ENCODE measurements around the gene NFKBIA. TPM values are rescaled to one million over a fixed set of nuclear protein-coding genes. Genes with fewer than 3 reads are reported as not detected.

Gene NFKBIA
- total RNA-seq, 3 donors from 2014 or later: 134 to 180 (median 153) TPM

- DNase-seq: no peak
- Histone ChIP-seq H3K36me3 (ENCODE audit: low read depth) (no peaks in the 10 kb centered on the region), H3K9me3 (peaks cover 11% of the 10 kb centered on the region), H3K4me1 (ENCODE audit: low read depth) (no peaks in the 10 kb centered on the region), H3K4me3 (no peak overlapping the region)
- TF ChIP-seq CTCF (IDR thresholded peaks at IDR 0.05): no peak
- intact Hi-C loops (cut with DNase I, micrococcal nuclease): no loop called here
- ATAC-seq: no peak
Observed at GRCh38 chr14:35367056-35367372, 37.5 kb downstream of the NFKBIA start.

GRCh38 chr14:35366521-35366976 lies 38.0 kb downstream of the NFKBIA start:
- DNase-seq: no peak
- Histone ChIP-seq H3K4me3 (no peak overlapping the region), H3K4me1 (ENCODE audit: low read depth) (no peaks in the 10 kb centered on the region), H3K36me3 (ENCODE audit: low read depth) (no peaks in the 10 kb centered on the region), H3K9me3 (peaks cover 9% of the 10 kb centered on the region)
- TF ChIP-seq CTCF (IDR thresholded peaks at IDR 0.05): no peak
- ATAC-seq: no peak
- intact Hi-C loops (cut with DNase I, micrococcal nuclease): no loop called here

GRCh38 chr14:35366056-35366451 lies 38.5 kb downstream of the NFKBIA start:
- Histone ChIP-seq H3K9me3 (peaks cover 4% of the 10 kb centered on the region), H3K36me3 (ENCODE audit: low read depth) (no peaks in the 10 kb centered on the region), H3K4me3 (no peak overlapping the region), H3K4me1 (ENCODE audit: low read depth) (no peaks in the 10 kb centered on the region)
- DNase-seq (peak in 1 of 3 donors; percentile 70), ATAC-seq (peak; percentile 36)
- intact Hi-C loops (cut with DNase I, micrococcal nuclease): no loop called here
- TF ChIP-seq CTCF (IDR thresholded peaks at IDR 0.05): no peak

- no peaks in the 10 kb centered on the region for H3K36me3 ChIP-seq (ENCODE audit: low read depth)
- H3K4me3 ChIP-seq: no peak overlapping the region
- H3K9me3 ChIP-seq: no peaks in the 10 kb centered on the region
- intact Hi-C loops (cut with DNase I, micrococcal nuclease): no loop called here
- peak; percentile 92 for ATAC-seq
- no peaks in the 10 kb centered on the region for H3K4me1 ChIP-seq (ENCODE audit: low read depth)
- peak in 2 of 3 donors; percentile 50 to 79 for DNase-seq
- no peak for TF ChIP-seq CTCF (IDR thresholded peaks at IDR 0.05)
Observed at GRCh38 chr14:35365130-35366055, 39.2 kb downstream of the NFKBIA start.

DNA sequence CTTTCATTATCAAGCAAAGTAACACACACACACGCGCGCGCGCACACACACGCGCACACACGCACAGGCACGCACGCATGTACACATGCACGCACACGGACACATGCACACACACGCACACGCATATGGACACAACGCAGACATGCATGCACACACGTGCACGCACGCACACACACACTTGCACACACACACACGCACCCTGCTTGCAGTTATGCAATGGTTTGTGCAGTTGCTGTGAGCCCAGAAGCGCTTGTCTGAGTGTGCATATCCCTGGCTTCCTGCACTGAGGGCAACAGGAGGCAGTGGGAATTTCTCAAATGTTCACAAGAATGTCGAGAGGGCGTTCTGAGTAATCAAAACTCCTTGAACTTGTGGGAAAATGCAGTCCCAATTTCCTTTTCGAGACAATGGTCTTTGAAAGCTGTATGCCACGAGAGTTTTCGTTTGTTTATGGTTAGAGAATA lies 41.6 kb downstream of the NFKBIA start:
- no peak for DNase-seq
- H3K4me1 ChIP-seq (ENCODE audit: low read depth): no peaks in the 10 kb centered on the region
- no peak overlapping the region for H3K4me3 ChIP-seq
- no peaks in the 10 kb centered on the region for H3K9me3 ChIP-seq
- H3K36me3 ChIP-seq (ENCODE audit: low read depth): no peaks in the 10 kb centered on the region
- no peak for TF ChIP-seq CTCF (IDR thresholded peaks at IDR 0.05)
- intact Hi-C loops (cut with DNase I, micrococcal nuclease): no loop called here
- no peak for ATAC-seq
